Neural cell (in vitro differentiated cells): ENCODE results near the gene STPG2. TPM values are rescaled to one million over a fixed set of nuclear protein-coding genes. Genes with fewer than 3 reads are reported as not detected.

Experiments
- H2AFZ ChIP-seq: fragments of 200-600, 300-800 bp; sonication (generic), shearing (Covaris generic); 2 replicates; pipeline ENCODE4 v1.6.0; 2014; ENCODE audit warnings: low read depth, mild to moderate bottlenecking, antibody characterized with exemption, low read length, moderate library complexity
- H3F3A ChIP-seq: fragments of 200-600 bp; shearing (Covaris generic); 2 replicates; pipeline ENCODE4 v1.6.1; 2016; ENCODE audit warnings: mild to moderate bottlenecking, moderate library complexity, mixed read lengths, antibody characterized with exemption, low read length; ENCODE audit not compliant: insufficient read depth, poor library complexity, severe bottlenecking
- H3K27ac ChIP-seq: fragments of 200-600, 300-800 bp; sonication (generic), shearing (Covaris generic); 2 replicates; pipeline ENCODE4 v1.5.1; 2014; ENCODE audit warnings: mild to moderate bottlenecking, low read length, moderate library complexity
- H3K27me3 ChIP-seq: fragments of 300-800, 200-600 bp; sonication (generic), shearing (Covaris generic); 2 replicates; pipeline ENCODE4 v1.6.0; 2014; ENCODE audit warnings: mild to moderate bottlenecking, low read depth, low read length, moderate library complexity; ENCODE audit not compliant: insufficient read depth
- H3K36me3 ChIP-seq: fragments of 300-800, 200-600 bp; sonication (generic), shearing (Covaris generic); 2 replicates; pipeline ENCODE4 v1.5.1; 2014; ENCODE audit warnings: mild to moderate bottlenecking, antibody characterized with exemption, low read length, moderate library complexity; ENCODE audit not compliant: insufficient read depth
- H3K4me2 ChIP-seq: fragments of 300-800, 200-600 bp; sonication (generic), shearing (Covaris generic); 2 replicates; pipeline ENCODE4 v1.6.0; 2014; ENCODE audit warnings: mild to moderate bottlenecking, low read length
- H3K4me3 ChIP-seq: fragments of 300-800, 200-600 bp; sonication (generic), shearing (Covaris generic); 2 replicates; pipeline ENCODE4 v1.5.1; 2014; ENCODE audit warnings: mild to moderate bottlenecking, low read length, moderate library complexity
- H3K79me2 ChIP-seq: fragments of 200-600 bp; shearing (Covaris generic); replicated peaks from 2 replicates; pipeline ENCODE4 v1.6.0; 2014; ENCODE audit warnings: mild to moderate bottlenecking, low read length, moderate library complexity; ENCODE audit not compliant: insufficient read depth
- H3K9ac ChIP-seq: fragments of 300-800, 200-600 bp; sonication (generic), shearing (Covaris generic); 2 replicates; pipeline ENCODE4 v1.6.1; 2016; ENCODE audit warnings: mild to moderate bottlenecking, low read length, mixed read lengths
- H3K9me2 ChIP-seq: fragments of 200-600 bp; shearing (Covaris generic); 2 replicates; pipeline ENCODE4 v1.6.1; 2016; ENCODE audit warnings: mild to moderate bottlenecking, low read length, mixed read lengths; ENCODE audit not compliant: insufficient read depth
- H3K9me3 ChIP-seq: fragments of 200-600, 300-800 bp; sonication (generic), shearing (Covaris generic); 2 replicates; pipeline ENCODE4 v1.6.1; 2016; ENCODE audit warnings: mild to moderate bottlenecking, mixed run types, low read length, moderate library complexity, mixed read lengths
- H4K20me1 ChIP-seq: fragments of 200-600 bp; shearing (Covaris generic); 2 replicates; pipeline ENCODE4 v1.6.1; 2016; ENCODE audit warnings: mild to moderate bottlenecking, mixed run types; ENCODE audit not compliant: insufficient read depth
- EP300 ChIP-seq: fragments of 450-650 bp; conservative IDR thresholded peaks from 2 replicates; pipeline ENCODE4 v1.6.1; 2014; ENCODE audit warnings: antibody characterized with exemption, mild to moderate bottlenecking, moderate library complexity; ENCODE audit not compliant: poor library complexity, severe bottlenecking
- EZH2 ChIP-seq: fragments of 200-600, 300-800 bp; shearing (Covaris generic), sonication (generic); IDR thresholded peaks from 2 replicates; pipeline ENCODE4 v1.6.1; 2014; ENCODE audit warnings: antibody characterized with exemption, low read length, borderline replicate concordance, mild to moderate bottlenecking; ENCODE audit not compliant: insufficient read depth, poor library complexity, severe bottlenecking
- MXI1 ChIP-seq: fragments of 450-650 bp; conservative IDR thresholded peaks from 2 replicates; pipeline ENCODE4 v1.6.1; 2014; ENCODE audit warnings: antibody characterized with exemption, mild to moderate bottlenecking; ENCODE audit not compliant: poor library complexity, severe bottlenecking
- POLR2AphosphoS5 ChIP-seq: IDR thresholded peaks from 2 replicates; pipeline ENCODE4 v1.6.1; 2012
- RAD21 ChIP-seq: fragments of 450-650 bp; conservative IDR thresholded peaks from 2 replicates; pipeline ENCODE4 v1.6.1; 2014; ENCODE audit warnings: antibody characterized with exemption, mild to moderate bottlenecking, moderate library complexity
- SMC3 ChIP-seq: fragments of 450-650 bp; conservative IDR thresholded peaks from 2 replicates; pipeline ENCODE4 v1.6.1; 2014; ENCODE audit warnings: antibody characterized with exemption, mild to moderate bottlenecking, moderate library complexity; ENCODE audit not compliant: poor library complexity
- TAF1 ChIP-seq: IDR thresholded peaks from 2 replicates; pipeline ENCODE4 v1.6.1; 2012; ENCODE audit warnings: low read depth
- polyA plus RNA-seq: library from polyadenylated mRNA; depleted of rRNA; stranded (reverse); fragments of >200 nt; gene quantifications from 2 replicates; pipeline ENCODE4 v1.2.3, GENCODE V29; 2014
- TF ChIP-seq, protein P1 (sequence below): IDR thresholded peaks from 2 replicates; pipeline ENCODE4 v1.6.1; 2012; ENCODE audit warnings: borderline replicate concordance
- TF ChIP-seq, protein P2 (sequence below): fragments of 450-650 bp; IDR thresholded peaks from 2 replicates; pipeline ENCODE4 v1.5.1; 2014; ENCODE audit warnings: antibody characterized with exemption, mild to moderate bottlenecking, moderate library complexity; ENCODE audit not compliant: poor library complexity, severe bottlenecking

The STPG2 gene
- polyA plus RNA-seq, 1 donor from 2014 or later: not detected

DNA sequence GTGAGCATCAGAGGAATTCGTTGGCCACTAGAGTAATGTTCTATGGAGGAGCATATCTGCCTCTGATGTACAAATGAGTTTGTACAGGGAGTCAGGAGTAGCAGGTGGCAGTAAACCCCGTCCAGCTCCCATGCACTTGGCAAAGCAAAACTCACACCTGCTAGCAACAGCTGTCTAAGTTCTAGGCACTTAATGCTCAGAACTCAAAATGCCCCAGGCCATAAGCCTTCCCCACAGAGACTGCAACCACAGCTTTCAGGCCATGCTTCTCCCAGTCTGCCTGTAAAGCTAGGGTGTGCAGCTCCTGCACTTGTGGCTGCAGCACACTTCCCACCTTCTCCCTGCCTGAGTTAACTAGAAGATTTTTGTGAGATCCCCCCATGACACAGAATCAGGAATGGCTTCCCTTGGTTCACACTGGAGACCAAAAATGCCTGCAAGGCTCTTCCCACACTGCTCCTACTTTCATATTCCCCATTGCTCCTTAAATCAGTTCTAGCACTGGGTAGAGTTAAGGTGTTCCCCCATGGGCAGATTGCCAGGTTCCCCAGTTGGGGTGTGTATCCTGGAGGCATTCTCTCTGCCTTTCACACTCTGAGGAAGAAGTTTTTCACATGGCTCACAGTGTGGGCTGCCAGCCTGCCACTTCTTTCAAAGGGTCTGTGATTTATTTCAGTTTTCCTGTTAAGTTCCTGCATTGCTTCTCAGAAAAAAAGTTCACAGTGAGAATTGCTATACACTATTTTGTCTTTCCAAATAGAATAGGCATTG is 189.9 kb downstream of the STPG2 start:
- Histone ChIP-seq H3K9me3 (no peaks in the 10 kb centered on the region), H3K4me3 (no peak overlapping the region), H3K36me3 (no peaks in the 10 kb centered on the region), H4K20me1 (no peaks in the 10 kb centered on the region), H3K27ac (no peak overlapping the region), H3K4me2 (no peak overlapping the region), H3F3A (no peaks in the 10 kb centered on the region), H3K79me2 (no peaks in the 10 kb centered on the region), H3K9ac (no peak overlapping the region), H3K9me2 (no peaks in the 10 kb centered on the region), H2AFZ (no peak overlapping the region), H3K27me3 (no peaks in the 10 kb centered on the region)
- TF ChIP-seq, protein P1, sequence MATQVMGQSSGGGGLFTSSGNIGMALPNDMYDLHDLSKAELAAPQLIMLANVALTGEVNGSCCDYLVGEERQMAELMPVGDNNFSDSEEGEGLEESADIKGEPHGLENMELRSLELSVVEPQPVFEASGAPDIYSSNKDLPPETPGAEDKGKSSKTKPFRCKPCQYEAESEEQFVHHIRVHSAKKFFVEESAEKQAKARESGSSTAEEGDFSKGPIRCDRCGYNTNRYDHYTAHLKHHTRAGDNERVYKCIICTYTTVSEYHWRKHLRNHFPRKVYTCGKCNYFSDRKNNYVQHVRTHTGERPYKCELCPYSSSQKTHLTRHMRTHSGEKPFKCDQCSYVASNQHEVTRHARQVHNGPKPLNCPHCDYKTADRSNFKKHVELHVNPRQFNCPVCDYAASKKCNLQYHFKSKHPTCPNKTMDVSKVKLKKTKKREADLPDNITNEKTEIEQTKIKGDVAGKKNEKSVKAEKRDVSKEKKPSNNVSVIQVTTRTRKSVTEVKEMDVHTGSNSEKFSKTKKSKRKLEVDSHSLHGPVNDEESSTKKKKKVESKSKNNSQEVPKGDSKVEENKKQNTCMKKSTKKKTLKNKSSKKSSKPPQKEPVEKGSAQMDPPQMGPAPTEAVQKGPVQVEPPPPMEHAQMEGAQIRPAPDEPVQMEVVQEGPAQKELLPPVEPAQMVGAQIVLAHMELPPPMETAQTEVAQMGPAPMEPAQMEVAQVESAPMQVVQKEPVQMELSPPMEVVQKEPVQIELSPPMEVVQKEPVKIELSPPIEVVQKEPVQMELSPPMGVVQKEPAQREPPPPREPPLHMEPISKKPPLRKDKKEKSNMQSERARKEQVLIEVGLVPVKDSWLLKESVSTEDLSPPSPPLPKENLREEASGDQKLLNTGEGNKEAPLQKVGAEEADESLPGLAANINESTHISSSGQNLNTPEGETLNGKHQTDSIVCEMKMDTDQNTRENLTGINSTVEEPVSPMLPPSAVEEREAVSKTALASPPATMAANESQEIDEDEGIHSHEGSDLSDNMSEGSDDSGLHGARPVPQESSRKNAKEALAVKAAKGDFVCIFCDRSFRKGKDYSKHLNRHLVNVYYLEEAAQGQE: no peak
- TF ChIP-seq EP300 (no peak), EZH2 (no peak), SMC3 (no peak), RAD21 (no peak), POLR2AphosphoS5 (no peak), TAF1 (no peak)
- TF ChIP-seq, protein P2, sequence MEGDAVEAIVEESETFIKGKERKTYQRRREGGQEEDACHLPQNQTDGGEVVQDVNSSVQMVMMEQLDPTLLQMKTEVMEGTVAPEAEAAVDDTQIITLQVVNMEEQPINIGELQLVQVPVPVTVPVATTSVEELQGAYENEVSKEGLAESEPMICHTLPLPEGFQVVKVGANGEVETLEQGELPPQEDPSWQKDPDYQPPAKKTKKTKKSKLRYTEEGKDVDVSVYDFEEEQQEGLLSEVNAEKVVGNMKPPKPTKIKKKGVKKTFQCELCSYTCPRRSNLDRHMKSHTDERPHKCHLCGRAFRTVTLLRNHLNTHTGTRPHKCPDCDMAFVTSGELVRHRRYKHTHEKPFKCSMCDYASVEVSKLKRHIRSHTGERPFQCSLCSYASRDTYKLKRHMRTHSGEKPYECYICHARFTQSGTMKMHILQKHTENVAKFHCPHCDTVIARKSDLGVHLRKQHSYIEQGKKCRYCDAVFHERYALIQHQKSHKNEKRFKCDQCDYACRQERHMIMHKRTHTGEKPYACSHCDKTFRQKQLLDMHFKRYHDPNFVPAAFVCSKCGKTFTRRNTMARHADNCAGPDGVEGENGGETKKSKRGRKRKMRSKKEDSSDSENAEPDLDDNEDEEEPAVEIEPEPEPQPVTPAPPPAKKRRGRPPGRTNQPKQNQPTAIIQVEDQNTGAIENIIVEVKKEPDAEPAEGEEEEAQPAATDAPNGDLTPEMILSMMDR: no peak

DNA sequence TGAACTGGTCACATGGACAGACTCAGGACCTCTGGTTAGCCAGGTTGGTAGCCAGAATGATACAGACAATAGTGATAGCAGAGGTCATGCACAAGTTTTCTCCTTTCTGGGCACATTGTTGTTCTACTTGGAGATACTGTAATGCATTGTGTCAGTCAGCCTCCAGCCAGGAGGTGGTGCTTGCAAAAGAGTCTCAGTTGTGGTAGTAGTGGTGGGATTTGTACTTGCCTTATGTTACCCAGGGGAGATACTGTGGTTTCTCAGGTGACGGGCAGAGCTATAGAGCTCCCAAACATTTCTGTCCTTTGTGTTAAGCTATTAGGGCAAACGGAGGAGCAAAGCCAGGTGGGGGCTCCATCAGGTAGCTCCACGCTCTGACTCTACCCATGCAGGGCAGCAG is 190.5 kb downstream of the STPG2 start:
- H4K20me1 ChIP-seq: no peaks in the 10 kb centered on the region
- no peaks in the 10 kb centered on the region for H3K9me2 ChIP-seq
- H3K9me3 ChIP-seq: no peaks in the 10 kb centered on the region
- no peak overlapping the region for H3K27ac ChIP-seq
- no peaks in the 10 kb centered on the region for H3K79me2 ChIP-seq
- no peak overlapping the region for H3K4me2 ChIP-seq
- no peak overlapping the region for H3K9ac ChIP-seq
- no peaks in the 10 kb centered on the region for H3K36me3 ChIP-seq
- no peak overlapping the region for H2AFZ ChIP-seq
- no peak overlapping the region for H3K4me3 ChIP-seq
- no peaks in the 10 kb centered on the region for H3K27me3 ChIP-seq
- no peaks in the 10 kb centered on the region for H3F3A ChIP-seq
- TF ChIP-seq, protein P1: no peak
- TF ChIP-seq EZH2 (no peak), EP300 (no peak), RAD21 (no peak), SMC3 (no peak), TAF1 (no peak), POLR2AphosphoS5 (no peak), MXI1 (no peak)
- TF ChIP-seq, protein P2: no peak
